Karpas-422 (cell line): ENCODE data around the gene ZNF746. TPM values are rescaled to one million over a fixed set of nuclear protein-coding genes. Genes with fewer than 3 reads are reported as not detected.
A peak's percentile ranks its signal among the peaks of the same experiment; 100 is the strongest.

ENCODE experiments used
- DNase-seq: peaks from one replicate; pipeline ENCODE4 v3.0.0-alpha.2; 2015
- H2AFZ ChIP-seq: fragments of 200-600 bp; sonication (generic); 2 replicates; pipeline ENCODE4 v1.6.1; 2014; ENCODE audit warnings: antibody characterized with exemption, low read length, mixed read lengths
- H3K27ac ChIP-seq: fragments of 200-600 bp; sonication (generic); 2 replicates; pipeline ENCODE4 v1.5.1; 2014; ENCODE audit warnings: mild to moderate bottlenecking, low read length, moderate library complexity
- H3K27me3 ChIP-seq: fragments of 200-600 bp; sonication (generic); 2 replicates; pipeline ENCODE4 v1.6.1; 2014; ENCODE audit warnings: low read length, mixed read lengths
- H3K36me3 ChIP-seq: fragments of 200-600 bp; sonication (generic); 2 replicates; pipeline ENCODE4 v1.6.1; 2014; ENCODE audit warnings: low read length, mixed read lengths; ENCODE audit not compliant: insufficient read depth
- H3K4me1 ChIP-seq: fragments of 200-600 bp; sonication (generic); 2 replicates; pipeline ENCODE4 v1.6.1; 2014; ENCODE audit warnings: mild to moderate bottlenecking, low read length, mixed read lengths
- H3K4me2 ChIP-seq: fragments of 200-600 bp; sonication (generic); 2 replicates; pipeline ENCODE4 v1.6.1; 2014; ENCODE audit warnings: low read length, low read depth, mild to moderate bottlenecking; ENCODE audit not compliant: poor library complexity, severe bottlenecking
- H3K4me3 ChIP-seq: fragments of 200-600 bp; sonication (generic); 2 replicates; pipeline ENCODE4 v1.5.1; 2014; ENCODE audit warnings: mild to moderate bottlenecking, antibody characterized with exemption, low read length, mixed read lengths
- H3K79me2 ChIP-seq: fragments of 200-600 bp; sonication (generic); 2 replicates; pipeline ENCODE4 v1.6.1; 2014; ENCODE audit warnings: mild to moderate bottlenecking, low read length, mixed read lengths
- H3K9ac ChIP-seq: fragments of 200-600 bp; sonication (generic); 2 replicates; pipeline ENCODE4 v1.6.0; 2014; ENCODE audit warnings: low read length
- H3K9me2 ChIP-seq: fragments of 200-600 bp; sonication (generic), shearing (Covaris generic); replicated peaks from 2 replicates; pipeline ENCODE4 v1.6.0; 2014; ENCODE audit warnings: mild to moderate bottlenecking, low read length, moderate library complexity; ENCODE audit not compliant: insufficient read depth
- H3K9me3 ChIP-seq: fragments of 300-700, 200-600 bp; sonication (generic); 2 replicates; pipeline ENCODE4 v1.6.1; 2014; ENCODE audit warnings: low read length, mixed read lengths
- H4K20me1 ChIP-seq: fragments of 200-600 bp; sonication (generic); 2 replicates; pipeline ENCODE4 v1.6.1; 2014; ENCODE audit warnings: mild to moderate bottlenecking, antibody characterized with exemption, low read length, low read depth; ENCODE audit not compliant: insufficient read depth
- total RNA-seq: library from RNA; depleted of rRNA; stranded (reverse); fragments of >200 nt; shearing (Covaris generic); gene quantifications from 2 replicates; pipeline ENCODE4 v1.2.3, GENCODE V29; 2014; ENCODE audit warnings: low replicate concordance; rRNA removed

ZNF746 gene
- 12.0 and 25.6 TPM in 2 replicates for total RNA-seq

DNA sequence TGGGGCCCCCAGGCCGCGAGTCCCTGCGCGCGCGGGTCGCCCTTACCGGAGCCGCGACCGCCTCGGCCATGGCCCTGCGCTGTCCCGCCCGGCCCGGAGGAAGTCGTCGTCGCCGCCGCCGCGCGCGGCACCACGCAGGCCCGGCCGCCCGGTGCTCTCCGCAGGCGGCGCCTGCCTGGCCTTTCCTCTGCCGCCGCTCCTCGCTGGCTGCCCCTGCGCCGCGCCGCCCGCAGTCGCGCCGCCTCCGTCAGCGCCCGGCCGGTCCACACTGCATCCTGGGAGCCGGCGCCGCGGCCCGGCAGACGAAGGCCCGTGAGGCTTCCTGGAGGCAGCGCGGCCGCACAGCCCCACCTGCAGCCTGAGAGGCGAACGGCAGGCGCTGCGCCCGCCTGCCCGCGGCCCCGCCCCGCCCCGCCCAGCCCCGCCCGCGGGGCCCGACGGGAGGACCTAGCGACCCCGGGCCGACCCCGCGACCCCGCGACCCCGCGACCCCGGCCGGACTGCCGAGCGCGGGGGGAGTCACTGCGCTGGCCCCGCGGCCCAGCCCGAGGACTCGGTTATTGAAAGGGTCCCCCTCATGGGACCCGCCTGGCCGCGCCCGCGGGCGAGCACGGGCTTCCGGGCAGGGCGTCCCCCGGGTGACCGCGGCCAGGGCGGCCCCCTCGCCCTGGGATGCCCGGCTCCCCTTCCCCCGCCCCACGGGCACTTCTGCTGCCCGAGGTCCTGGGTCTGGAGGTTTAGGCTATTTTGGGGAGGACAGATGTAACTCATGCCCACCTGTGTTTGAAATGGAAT is at the start of gene ZNF746:
Gene ZNF746, minus strand, starts transcription at position 343 of the 795 bp plus-strand sequence. Its CDS starts 273 bp downstream, at position 70.
- H3K9me3 ChIP-seq, result no peaks in the 10 kb centered on the region
- H2AFZ ChIP-seq, result peak within 1 kb of the TSS; percentile 99
- H3K36me3 ChIP-seq, result 0 out of 2 replicates have a peak, but pooled peaks cover 2% of the 10 kb centered on the region
- peak; percentile 95 for DNase-seq
- no peak within 1 kb of the TSS for H3K27ac ChIP-seq
- H3K9me2 ChIP-seq, result no peaks in the 10 kb centered on the region
- peaks cover 27% of the 10 kb centered on the region for H3K79me2 ChIP-seq
- H3K4me1 ChIP-seq, result peaks cover 19% of the 10 kb centered on the region
- peak within 1 kb of the TSS; percentile 91 for H3K4me2 ChIP-seq
- H4K20me1 ChIP-seq, result peaks cover 7% of the 10 kb centered on the region
- H3K27me3 ChIP-seq, result no peaks in the 10 kb centered on the region
- H3K9ac ChIP-seq, result peak within 1 kb of the TSS; percentile 86
- peak within 1 kb of the TSS; percentile 94 for H3K4me3 ChIP-seq

- Histone ChIP-seq H3K9me2 (no peaks in the 10 kb centered on the region), H3K9ac (no peak overlapping the region), H2AFZ (no peak overlapping the region), H3K4me2 (no peak overlapping the region), H4K20me1 (no peaks in the 10 kb centered on the region), H3K4me3 (no peak overlapping the region), H3K27ac (no peak overlapping the region), H3K4me1 (no peaks in the 10 kb centered on the region), H3K9me3 (0 out of 2 replicates have a peak, but pooled peaks cover 4% of the 10 kb centered on the region), H3K36me3 (peaks cover 50% of the 10 kb centered on the region), H3K79me2 (no peaks in the 10 kb centered on the region), H3K27me3 (no peaks in the 10 kb centered on the region)
- DNase-seq, result no peak
Measured at GRCh38 chr7:149547126-149547525, 49.5 kb upstream of the ZNF746 start.

- Histone ChIP-seq H3K79me2 (no peaks in the 10 kb centered on the region), H3K4me3 (no peak overlapping the region), H2AFZ (no peak overlapping the region), H3K27me3 (no peaks in the 10 kb centered on the region), H3K4me2 (no peak overlapping the region), H3K9me2 (no peaks in the 10 kb centered on the region), H3K9me3 (0 out of 2 replicates have a peak, but pooled peaks cover 4% of the 10 kb centered on the region), H3K9ac (no peak overlapping the region), H3K4me1 (no peaks in the 10 kb centered on the region), H3K27ac (no peak overlapping the region), H4K20me1 (no peaks in the 10 kb centered on the region), H3K36me3 (peaks cover 43% of the 10 kb centered on the region)
- no peak for DNase-seq
Measured at GRCh38 chr7:149546331-149546730, 48.7 kb upstream of the ZNF746 start.

DNA sequence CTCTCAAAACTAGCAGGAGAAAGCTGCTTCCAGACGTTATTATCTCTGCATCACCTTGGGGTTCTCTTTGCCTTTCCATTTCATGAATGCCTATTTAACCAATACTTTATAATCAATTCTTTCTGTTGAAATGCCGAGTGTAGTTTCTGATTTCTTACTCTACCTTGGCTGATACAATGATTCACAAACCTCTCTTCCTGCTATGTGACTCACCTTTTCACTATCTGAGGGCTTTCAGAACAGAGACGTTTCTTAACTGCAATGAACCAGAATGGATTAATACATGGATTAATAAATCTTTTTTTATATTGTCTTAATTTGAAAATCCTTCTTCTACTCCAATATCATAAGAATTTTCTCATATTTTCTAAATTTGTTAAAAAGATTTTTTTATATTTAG is 46.4 kb upstream of the ZNF746 start:
- H2AFZ ChIP-seq, result no peak overlapping the region
- H3K4me1 ChIP-seq, result no peaks in the 10 kb centered on the region
- H3K9ac ChIP-seq, result no peak overlapping the region
- no peaks in the 10 kb centered on the region for H3K79me2 ChIP-seq
- no peak overlapping the region for H3K4me2 ChIP-seq
- H3K9me2 ChIP-seq, result no peaks in the 10 kb centered on the region
- 0 out of 2 replicates have a peak, but pooled peaks cover 4% of the 10 kb centered on the region for H3K9me3 ChIP-seq
- DNase-seq, result no peak
- H3K27me3 ChIP-seq, result no peaks in the 10 kb centered on the region
- no peak overlapping the region for H3K4me3 ChIP-seq
- peaks cover 27% of the 10 kb centered on the region; the same call in 1 of the 2 replicates for H3K36me3 ChIP-seq
- no peaks in the 10 kb centered on the region for H4K20me1 ChIP-seq
- H3K27ac ChIP-seq, result no peak overlapping the region

- Histone ChIP-seq H2AFZ (no peak overlapping the region), H3K27ac (no peak overlapping the region), H3K9me2 (no peaks in the 10 kb centered on the region), H3K4me1 (peaks cover 3% of the 10 kb centered on the region; the same call in 1 of the 2 replicates), H3K4me3 (no peak overlapping the region), H3K79me2 (no peaks in the 10 kb centered on the region), H3K36me3 (no peaks in the 10 kb centered on the region), H3K27me3 (no peaks in the 10 kb centered on the region), H3K9me3 (peaks cover 46% of the 10 kb centered on the region), H4K20me1 (no peaks in the 10 kb centered on the region), H3K4me2 (no peak overlapping the region), H3K9ac (no peak overlapping the region)
- no peak for DNase-seq
Measured at GRCh38 chr7:149532654-149533053, 35.0 kb upstream of the ZNF746 start.

DNA sequence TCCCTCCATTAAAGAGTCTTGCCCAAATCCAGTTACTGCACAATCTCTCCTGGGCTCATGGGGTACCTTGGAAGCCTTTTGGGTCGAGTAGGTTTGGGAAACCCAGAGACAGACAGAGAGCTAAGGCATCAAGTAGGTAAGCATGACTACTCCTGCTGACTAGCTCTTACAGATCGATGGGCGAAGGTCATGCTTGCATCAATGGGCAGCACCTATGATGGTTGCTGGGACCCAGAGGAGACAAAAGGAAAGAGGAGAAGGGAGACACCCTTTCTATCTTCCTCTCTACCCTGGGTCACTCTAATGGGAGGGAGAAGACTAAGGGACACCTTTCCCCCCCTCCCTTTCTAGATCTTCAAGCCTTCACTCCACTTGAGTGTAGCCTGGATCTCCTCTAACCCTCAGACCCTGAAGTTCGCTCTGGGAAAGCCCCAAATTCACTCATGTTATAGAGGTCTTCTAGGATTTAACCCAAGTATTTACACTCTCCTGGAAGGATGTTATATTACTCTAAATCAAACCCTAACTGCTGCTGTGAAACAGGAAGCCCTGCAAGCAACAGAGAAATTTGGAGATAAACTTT is 31.6 kb upstream of the ZNF746 start:
- Histone ChIP-seq H2AFZ (no peak overlapping the region), H3K79me2 (no peaks in the 10 kb centered on the region), H3K4me1 (no peaks in the 10 kb centered on the region), H3K9me2 (no peaks in the 10 kb centered on the region), H3K27ac (no peak overlapping the region), H3K27me3 (no peaks in the 10 kb centered on the region), H3K4me3 (no peak overlapping the region), H3K9me3 (peaks cover 48% of the 10 kb centered on the region), H3K9ac (no peak overlapping the region), H3K4me2 (no peak overlapping the region), H3K36me3 (no peaks in the 10 kb centered on the region), H4K20me1 (no peaks in the 10 kb centered on the region)
- DNase-seq, result peak; percentile 38

- H2AFZ ChIP-seq, result no peak overlapping the region
- H3K79me2 ChIP-seq, result no peaks in the 10 kb centered on the region
- no peak overlapping the region for H3K9ac ChIP-seq
- no peaks in the 10 kb centered on the region for H3K27me3 ChIP-seq
- H3K4me1 ChIP-seq, result no peaks in the 10 kb centered on the region
- no peaks in the 10 kb centered on the region for H3K36me3 ChIP-seq
- peaks cover 38% of the 10 kb centered on the region for H3K9me3 ChIP-seq
- no peaks in the 10 kb centered on the region for H4K20me1 ChIP-seq
- peak; percentile 25 for DNase-seq
- H3K27ac ChIP-seq, result no peak overlapping the region
- H3K4me2 ChIP-seq, result no peak overlapping the region
- H3K4me3 ChIP-seq, result no peak overlapping the region
- H3K9me2 ChIP-seq, result no peaks in the 10 kb centered on the region
Measured at GRCh38 chr7:149527414-149527813, 29.8 kb upstream of the ZNF746 start.

GRCh38 chr7:149525280-149525679 is 27.7 kb upstream of the ZNF746 start:
- Histone ChIP-seq H4K20me1 (no peaks in the 10 kb centered on the region), H3K4me1 (no peaks in the 10 kb centered on the region), H3K9ac (no peak overlapping the region), H3K4me2 (no peak overlapping the region), H3K9me2 (no peaks in the 10 kb centered on the region), H3K79me2 (no peaks in the 10 kb centered on the region), H3K4me3 (no peak overlapping the region), H3K36me3 (no peaks in the 10 kb centered on the region), H2AFZ (no peak overlapping the region), H3K27ac (no peak overlapping the region), H3K9me3 (peaks cover 28% of the 10 kb centered on the region), H3K27me3 (no peaks in the 10 kb centered on the region)
- peak; percentile 31 for DNase-seq
